Measurements from ENCODE around the gene RPAP3.
A peak's percentile ranks its signal among the peaks of the same experiment; 100 is the strongest.

The RPAP3 gene

GRCh38 chr12:47705566-47706425 is at the start of gene RPAP3:
Gene RPAP3 (minus strand): TSS chr12:47706030. CDS start chr12:47702840, 3,190 bp downstream.
- DNase-seq: peak; percentile 98

GRCh38 chr12:47754881-47755280 is 49.1 kb upstream of the RPAP3 start:
- DNase-seq: no peak

GRCh38 chr12:47754126-47754525 is 48.3 kb upstream of the RPAP3 start:
- no peak for DNase-seq

- no peak for DNase-seq
Observed at GRCh38 chr12:47753021-47754001, 47.5 kb upstream of the RPAP3 start.

- DNase-seq: no peak
Observed at GRCh38 chr12:47752552-47752951, 46.7 kb upstream of the RPAP3 start.

GRCh38 chr12:47752121-47752520 is 46.3 kb upstream of the RPAP3 start:
- no peak for DNase-seq

- DNase-seq: no peak
Observed at GRCh38 chr12:47751561-47751960, 45.7 kb upstream of the RPAP3 start.

- DNase-seq: no peak
Observed at GRCh38 chr12:47750916-47751470, 45.2 kb upstream of the RPAP3 start.

GRCh38 chr12:47750229-47750798 is 44.5 kb upstream of the RPAP3 start:
- DNase-seq: peak; percentile 10

GRCh38 chr12:47748899-47749298 is 43.1 kb upstream of the RPAP3 start:
- no peak for DNase-seq

- no peak for DNase-seq
Observed at GRCh38 chr12:47748507-47748828, 42.6 kb upstream of the RPAP3 start.

GRCh38 chr12:47747596-47748506 is 42.0 kb upstream of the RPAP3 start:
- no peak for DNase-seq

- DNase-seq: no peak
Observed at GRCh38 chr12:47747126-47747525, 41.3 kb upstream of the RPAP3 start.

GRCh38 chr12:47746523-47746922 is 40.7 kb upstream of the RPAP3 start:
- no peak for DNase-seq

GRCh38 chr12:47746073-47746472 is 40.2 kb upstream of the RPAP3 start:
- DNase-seq: no peak

- no peak for DNase-seq
Observed at GRCh38 chr12:47745485-47746041, 39.7 kb upstream of the RPAP3 start.

- no peak for DNase-seq
Observed at GRCh38 chr12:47744778-47745436, 39.1 kb upstream of the RPAP3 start.

GRCh38 chr12:47744005-47744651 is 38.3 kb upstream of the RPAP3 start:
- peak; percentile 20 for DNase-seq

GRCh38 chr12:47743311-47743860 is 37.6 kb upstream of the RPAP3 start:
- DNase-seq: no peak

- peak; percentile 66 for DNase-seq
Observed at GRCh38 chr12:47742253-47742825, 36.5 kb upstream of the RPAP3 start.
